GM21390 (cell line): ENCODE data around the gene AK2.
"Not testable (repeated sequence)": the region's sequence is repeated elsewhere in the genome, so short reads cannot be mapped to it uniquely, and the experiment has no call there.

Experiments
- ATAC-seq: cut with Tn5 transposase; IDR thresholded peaks from one replicate; pipeline ENCODE4 v1.9.1; 2021; ENCODE audit not compliant: unreplicated experiment

The AK2 gene

GRCh38 chr1:33055210-33056008, 18.7 kb upstream of the AK2 start:
- ATAC-seq = no peak

- ATAC-seq = no peak
Observed at GRCh38 chr1:33050221-33051076, 13.8 kb upstream of the AK2 start.

GRCh38 chr1:33049371-33049770, 12.7 kb upstream of the AK2 start:
- ATAC-seq = no peak

GRCh38 chr1:33048426-33048825, 11.7 kb upstream of the AK2 start:
- ATAC-seq = no peak

GRCh38 chr1:33047839-33048305, 11.2 kb upstream of the AK2 start:
- ATAC-seq = no peak

GRCh38 chr1:33047290-33047689, 10.6 kb upstream of the AK2 start:
- ATAC-seq = no peak

- not testable (repeated sequence) for ATAC-seq
Observed at GRCh38 chr1:33046234-33046633, 9.6 kb upstream of the AK2 start.

- no peak for ATAC-seq
Observed at GRCh38 chr1:33045814-33046213, 9.1 kb upstream of the AK2 start.

GRCh38 chr1:33045246-33045645, 8.6 kb upstream of the AK2 start:
- ATAC-seq = no peak

- ATAC-seq = no peak
Observed at GRCh38 chr1:33043267-33044092, 6.8 kb upstream of the AK2 start.

- ATAC-seq = no peak
Observed at GRCh38 chr1:33042831-33043230, 6.1 kb upstream of the AK2 start.

GRCh38 chr1:33041026-33041425, 4.3 kb upstream of the AK2 start:
- no peak for ATAC-seq

- no peak for ATAC-seq
Observed at GRCh38 chr1:33039840-33040239, 3.2 kb upstream of the AK2 start.

GRCh38 chr1:33036051-33036525, 595 bp downstream of the AK2 start:
- ATAC-seq = no peak

GRCh38 chr1:33032126-33032869, 4.4 kb downstream of the AK2 start:
- ATAC-seq = no peak

- ATAC-seq = no peak
Observed at GRCh38 chr1:33031506-33031905, 5.2 kb downstream of the AK2 start.

- ATAC-seq = no peak
Observed at GRCh38 chr1:33030575-33030974, 6.1 kb downstream of the AK2 start.

- no peak for ATAC-seq
Observed at GRCh38 chr1:33029921-33030320, 6.8 kb downstream of the AK2 start.

GRCh38 chr1:33029209-33029608, 7.5 kb downstream of the AK2 start:
- no peak for ATAC-seq

- ATAC-seq = no peak
Observed at GRCh38 chr1:33025761-33026160, 10.9 kb downstream of the AK2 start.
